ENCODE results near the gene SLC22A23. TPM values are rescaled to one million over a fixed set of nuclear protein-coding genes. Genes with fewer than 3 reads are reported as not detected.

The SLC22A23 gene
- total RNA-seq, 1 donor = 18.1 TPM

DNA sequence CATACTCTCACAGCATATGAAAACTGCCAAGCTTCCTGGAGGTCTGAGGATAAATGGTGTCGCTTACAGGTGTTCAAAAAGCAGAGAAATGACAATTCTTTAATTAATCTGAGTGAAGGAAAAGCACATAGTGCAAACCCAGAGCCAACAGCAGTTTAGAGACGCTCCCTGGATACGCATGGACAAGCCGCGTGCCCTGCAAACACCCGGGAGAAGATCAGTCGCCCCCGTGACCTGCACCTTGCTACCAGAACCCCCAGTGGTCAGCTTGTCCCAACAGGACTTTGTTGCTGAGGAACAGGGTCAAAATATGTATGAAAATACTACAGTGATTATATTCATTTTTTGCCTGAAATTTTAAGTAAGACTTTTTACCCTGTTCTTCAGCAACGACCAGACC is 104.2 kb downstream of the SLC22A23 start:
- H3K27ac ChIP-seq (ENCODE audit: low read depth, low read length) = no peak overlapping the region
- peaks cover 46% of the 10 kb centered on the region for H3K4me1 ChIP-seq (ENCODE audit: insufficient read depth, low read length)
- no peak overlapping the region for H3K4me2 ChIP-seq (ENCODE audit: insufficient read depth, low read length)
- no peak overlapping the region for H3K4me3 ChIP-seq (ENCODE audit: insufficient read depth, low read length)
- no peaks in the 10 kb centered on the region for H3K36me3 ChIP-seq (ENCODE audit: insufficient read depth, low read length)
- H2AFZ ChIP-seq (ENCODE audit: low read length) = no peak overlapping the region
- DNase-seq (ENCODE audit: insufficient read length, low spot score, missing footprints) = no peak
- H3K27me3 ChIP-seq (ENCODE audit: insufficient read depth, low read length) = no peaks in the 10 kb centered on the region
- no peaks in the 10 kb centered on the region for H4K20me1 ChIP-seq (ENCODE audit: insufficient read depth, low read length)
- H3K79me2 ChIP-seq (ENCODE audit: insufficient read depth, low read length) = no peaks in the 10 kb centered on the region
- H3K9me3 ChIP-seq (ENCODE audit: low read depth, low read length) = no peaks in the 10 kb centered on the region
- TF ChIP-seq, protein P1, sequence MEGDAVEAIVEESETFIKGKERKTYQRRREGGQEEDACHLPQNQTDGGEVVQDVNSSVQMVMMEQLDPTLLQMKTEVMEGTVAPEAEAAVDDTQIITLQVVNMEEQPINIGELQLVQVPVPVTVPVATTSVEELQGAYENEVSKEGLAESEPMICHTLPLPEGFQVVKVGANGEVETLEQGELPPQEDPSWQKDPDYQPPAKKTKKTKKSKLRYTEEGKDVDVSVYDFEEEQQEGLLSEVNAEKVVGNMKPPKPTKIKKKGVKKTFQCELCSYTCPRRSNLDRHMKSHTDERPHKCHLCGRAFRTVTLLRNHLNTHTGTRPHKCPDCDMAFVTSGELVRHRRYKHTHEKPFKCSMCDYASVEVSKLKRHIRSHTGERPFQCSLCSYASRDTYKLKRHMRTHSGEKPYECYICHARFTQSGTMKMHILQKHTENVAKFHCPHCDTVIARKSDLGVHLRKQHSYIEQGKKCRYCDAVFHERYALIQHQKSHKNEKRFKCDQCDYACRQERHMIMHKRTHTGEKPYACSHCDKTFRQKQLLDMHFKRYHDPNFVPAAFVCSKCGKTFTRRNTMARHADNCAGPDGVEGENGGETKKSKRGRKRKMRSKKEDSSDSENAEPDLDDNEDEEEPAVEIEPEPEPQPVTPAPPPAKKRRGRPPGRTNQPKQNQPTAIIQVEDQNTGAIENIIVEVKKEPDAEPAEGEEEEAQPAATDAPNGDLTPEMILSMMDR (IDR thresholded peaks at IDR 0.05; ENCODE audit: extremely low read depth, low read depth, low read length) = no peak

DNA sequence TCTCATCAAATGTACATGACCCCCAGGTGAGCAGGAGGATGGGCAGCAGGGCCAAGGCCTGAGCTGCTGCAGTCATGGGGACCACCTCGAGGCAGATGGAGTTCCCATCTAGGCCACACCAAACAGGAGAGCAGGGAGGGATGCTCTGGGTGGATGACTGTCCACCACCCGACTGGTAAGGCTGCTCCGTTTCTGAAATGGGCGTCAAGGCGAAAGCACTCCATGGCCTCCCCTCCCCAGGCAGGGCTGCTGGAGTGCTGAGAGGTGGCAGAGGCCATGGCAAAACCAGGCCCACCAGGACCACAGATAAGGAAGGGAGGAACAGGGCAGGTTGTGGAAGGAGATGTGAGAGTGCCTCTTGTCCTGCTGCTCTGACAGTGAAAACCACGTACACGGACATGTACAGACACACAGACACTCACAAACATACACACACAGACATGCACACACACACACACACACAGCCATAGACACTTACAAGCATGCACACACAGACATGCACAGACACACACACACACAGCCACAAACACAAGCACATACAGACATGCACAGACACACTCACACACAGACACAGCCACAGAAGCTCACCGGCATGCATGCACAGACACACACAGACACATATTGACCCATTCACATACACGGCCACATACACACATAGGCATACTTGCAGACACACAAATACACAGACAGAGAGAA is 104.9 kb downstream of the SLC22A23 start:
- H2AFZ ChIP-seq (ENCODE audit: low read length) = no peak overlapping the region
- H3K4me1 ChIP-seq (ENCODE audit: insufficient read depth, low read length) = peaks cover 51% of the 10 kb centered on the region
- H4K20me1 ChIP-seq (ENCODE audit: insufficient read depth, low read length) = no peaks in the 10 kb centered on the region
- TF ChIP-seq, protein P1 (IDR thresholded peaks at IDR 0.05; ENCODE audit: extremely low read depth, low read depth, low read length) = no peak
- H3K4me2 ChIP-seq (ENCODE audit: insufficient read depth, low read length) = no peak overlapping the region
- no peak overlapping the region for H3K27ac ChIP-seq (ENCODE audit: low read depth, low read length)
- no peaks in the 10 kb centered on the region for H3K79me2 ChIP-seq (ENCODE audit: insufficient read depth, low read length)
- H3K4me3 ChIP-seq (ENCODE audit: insufficient read depth, low read length) = no peak overlapping the region
- no peak for DNase-seq (ENCODE audit: insufficient read length, low spot score, missing footprints)
- H3K36me3 ChIP-seq (ENCODE audit: insufficient read depth, low read length) = no peaks in the 10 kb centered on the region
- no peaks in the 10 kb centered on the region for H3K27me3 ChIP-seq (ENCODE audit: insufficient read depth, low read length)
- H3K9me3 ChIP-seq (ENCODE audit: low read depth, low read length) = no peaks in the 10 kb centered on the region

DNA sequence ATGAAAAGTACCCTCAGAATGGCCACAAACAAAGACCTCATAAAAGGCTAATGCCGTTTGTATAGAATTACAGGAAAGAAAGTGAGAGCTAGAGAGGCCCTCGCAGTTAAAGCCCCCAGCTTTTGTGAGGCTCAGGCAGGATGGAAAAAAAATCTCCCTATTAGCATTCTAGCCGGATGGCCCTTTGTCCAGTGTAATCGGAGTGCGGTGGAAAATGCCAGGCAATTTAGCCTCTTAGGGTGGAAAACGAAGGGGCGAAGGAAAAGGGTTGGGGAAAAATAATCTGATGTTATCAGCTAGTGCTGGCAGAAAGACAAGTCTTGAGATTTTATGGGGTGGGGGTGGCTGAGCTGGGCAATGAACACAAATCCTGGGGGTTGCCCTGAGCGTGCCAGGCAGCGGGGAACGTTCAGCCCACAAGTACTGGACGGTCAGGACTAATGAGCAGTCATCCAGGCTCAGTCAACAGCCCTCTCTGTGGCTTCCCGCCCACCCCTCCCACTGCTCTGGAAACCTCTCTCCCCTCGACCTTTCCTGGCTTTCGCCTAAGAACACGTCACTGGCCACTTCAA is 105.7 kb downstream of the SLC22A23 start:
- Histone ChIP-seq H3K4me3 (ENCODE audit: insufficient read depth, low read length) (no peak overlapping the region), H3K27me3 (ENCODE audit: insufficient read depth, low read length) (no peaks in the 10 kb centered on the region), H2AFZ (ENCODE audit: low read length) (no peak overlapping the region), H3K79me2 (ENCODE audit: insufficient read depth, low read length) (no peaks in the 10 kb centered on the region), H3K9me3 (ENCODE audit: low read depth, low read length) (no peaks in the 10 kb centered on the region), H3K36me3 (ENCODE audit: insufficient read depth, low read length) (no peaks in the 10 kb centered on the region), H3K4me2 (ENCODE audit: insufficient read depth, low read length) (no peak overlapping the region), H4K20me1 (ENCODE audit: insufficient read depth, low read length) (no peaks in the 10 kb centered on the region), H3K4me1 (ENCODE audit: insufficient read depth, low read length) (peaks cover 44% of the 10 kb centered on the region), H3K27ac (ENCODE audit: low read depth, low read length) (peak overlapping the region; percentile 52)
- no peak for DNase-seq (ENCODE audit: insufficient read length, low spot score, missing footprints)
- TF ChIP-seq, protein P1 (IDR thresholded peaks at IDR 0.05; ENCODE audit: extremely low read depth, low read depth, low read length) = no peak

DNA sequence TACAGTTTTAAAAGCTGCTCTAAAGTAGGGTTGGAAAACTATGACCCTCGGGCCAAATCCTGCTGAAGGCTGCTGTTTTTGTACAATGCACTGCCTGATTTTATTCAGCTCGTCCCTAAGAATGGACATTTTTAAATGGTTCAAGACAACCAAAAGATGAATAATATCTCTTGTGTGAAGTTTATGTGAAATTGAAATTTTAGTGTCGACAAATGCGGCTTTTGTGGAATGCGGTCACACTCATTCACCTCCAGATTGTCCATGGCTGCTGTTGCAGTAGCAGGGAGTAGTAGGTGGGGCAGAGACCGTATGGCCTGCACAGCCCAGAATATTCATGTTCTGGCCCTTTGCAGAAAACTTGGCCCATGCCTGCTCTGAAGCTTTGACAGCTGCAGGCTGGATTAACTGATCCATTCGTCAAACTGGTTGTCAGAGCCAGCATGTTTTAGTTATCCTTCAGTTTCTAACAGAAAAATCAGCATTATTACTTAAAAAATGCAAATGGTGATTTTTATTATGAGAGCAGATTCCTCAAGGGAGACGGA is 106.5 kb downstream of the SLC22A23 start:
- Histone ChIP-seq H3K4me2 (ENCODE audit: insufficient read depth, low read length) (no peak overlapping the region), H3K4me3 (ENCODE audit: insufficient read depth, low read length) (no peak overlapping the region), H3K9me3 (ENCODE audit: low read depth, low read length) (no peaks in the 10 kb centered on the region), H3K4me1 (ENCODE audit: insufficient read depth, low read length) (peaks cover 37% of the 10 kb centered on the region), H3K27ac (ENCODE audit: low read depth, low read length) (no peak overlapping the region), H3K27me3 (ENCODE audit: insufficient read depth, low read length) (no peaks in the 10 kb centered on the region), H2AFZ (ENCODE audit: low read length) (no peak overlapping the region), H4K20me1 (ENCODE audit: insufficient read depth, low read length) (no peaks in the 10 kb centered on the region), H3K36me3 (ENCODE audit: insufficient read depth, low read length) (no peaks in the 10 kb centered on the region), H3K79me2 (ENCODE audit: insufficient read depth, low read length) (no peaks in the 10 kb centered on the region)
- no peak for DNase-seq (ENCODE audit: insufficient read length, low spot score, missing footprints)
- TF ChIP-seq, protein P1 (IDR thresholded peaks at IDR 0.05; ENCODE audit: extremely low read depth, low read depth, low read length) = no peak

All from osteoblast (primary cell).